ENCODE measurements around the gene PRKCA.

PRKCA gene

GRCh38 chr17:66829386-66829864 lies 527.0 kb downstream of the PRKCA start:
- no peak for TF ChIP-seq GATA3 (IDR thresholded peaks at IDR 0.05; ENCODE audit: low read depth, low read length)
- TF ChIP-seq GATA2 (IDR thresholded peaks at IDR 0.05; ENCODE audit: low read depth, low read length) = no peak

- TF ChIP-seq GATA3 (IDR thresholded peaks at IDR 0.05; ENCODE audit: low read depth, low read length) (no peak), GATA2 (IDR thresholded peaks at IDR 0.05; ENCODE audit: low read depth, low read length) (no peak)
Measured at GRCh38 chr17:66829883-66830282, 527.5 kb downstream of the PRKCA start.

- no peak for TF ChIP-seq GATA3 (IDR thresholded peaks at IDR 0.05; ENCODE audit: low read depth, low read length)
- TF ChIP-seq GATA2 (IDR thresholded peaks at IDR 0.05; ENCODE audit: low read depth, low read length) = no peak
Measured at GRCh38 chr17:66830451-66830850, 528.0 kb downstream of the PRKCA start.

GRCh38 chr17:66831383-66832210 lies 529.2 kb downstream of the PRKCA start:
- TF ChIP-seq GATA2 (IDR thresholded peaks at IDR 0.05; ENCODE audit: low read depth, low read length) = no peak

- TF ChIP-seq GATA3 (IDR thresholded peaks at IDR 0.05; ENCODE audit: low read depth, low read length) = no peak
- no peak for TF ChIP-seq GATA2 (IDR thresholded peaks at IDR 0.05; ENCODE audit: low read depth, low read length)
Measured at GRCh38 chr17:66833201-66833600, 530.8 kb downstream of the PRKCA start.

GRCh38 chr17:66834426-66834918 lies 532.1 kb downstream of the PRKCA start:
- no peak for TF ChIP-seq GATA2 (IDR thresholded peaks at IDR 0.05; ENCODE audit: low read depth, low read length)
- no peak for TF ChIP-seq GATA3 (IDR thresholded peaks at IDR 0.05; ENCODE audit: low read depth, low read length)

- TF ChIP-seq GATA3 (IDR thresholded peaks at IDR 0.05; ENCODE audit: low read depth, low read length) = no peak
- no peak for TF ChIP-seq GATA2 (IDR thresholded peaks at IDR 0.05; ENCODE audit: low read depth, low read length)
Measured at GRCh38 chr17:66834919-66835454, 532.6 kb downstream of the PRKCA start, which contains the start of gene CACNG5. TSS of gene CACNG5 (plus strand) at chr17:66835117. CDS start at chr17:66877333, 42,216 bp downstream.

- TF ChIP-seq GATA3 (IDR thresholded peaks at IDR 0.05; ENCODE audit: low read depth, low read length) (no peak), GATA2 (IDR thresholded peaks at IDR 0.05; ENCODE audit: low read depth, low read length) (no peak)
Measured at GRCh38 chr17:66835476-66835875, 533.1 kb downstream of the PRKCA start.

GRCh38 chr17:66836063-66837005 lies 533.9 kb downstream of the PRKCA start:
- TF ChIP-seq GATA2 (IDR thresholded peaks at IDR 0.05; ENCODE audit: low read depth, low read length) (no peak), GATA3 (IDR thresholded peaks at IDR 0.05; ENCODE audit: low read depth, low read length) (no peak)

GRCh38 chr17:66837226-66837625 lies 534.8 kb downstream of the PRKCA start:
- no peak for TF ChIP-seq GATA2 (IDR thresholded peaks at IDR 0.05; ENCODE audit: low read depth, low read length)

- TF ChIP-seq GATA3 (IDR thresholded peaks at IDR 0.05; ENCODE audit: low read depth, low read length) (no peak), GATA2 (IDR thresholded peaks at IDR 0.05; ENCODE audit: low read depth, low read length) (no peak)
Measured at GRCh38 chr17:66837885-66838665, 535.7 kb downstream of the PRKCA start.

- TF ChIP-seq GATA2 (IDR thresholded peaks at IDR 0.05; ENCODE audit: low read depth, low read length) (no peak), GATA3 (IDR thresholded peaks at IDR 0.05; ENCODE audit: low read depth, low read length) (no peak)
Measured at GRCh38 chr17:66839616-66840015, 537.2 kb downstream of the PRKCA start.

GRCh38 chr17:66840061-66840460 lies 537.6 kb downstream of the PRKCA start:
- TF ChIP-seq GATA3 (IDR thresholded peaks at IDR 0.05; ENCODE audit: low read depth, low read length) (no peak), GATA2 (IDR thresholded peaks at IDR 0.05; ENCODE audit: low read depth, low read length) (no peak)

Measured in SH-SY5Y (cell line).